Measurements from ENCODE around the gene PIK3R5. TPM values are rescaled to one million over a fixed set of nuclear protein-coding genes. Genes with fewer than 3 reads are reported as not detected.

The PIK3R5 gene
- polyA plus RNA-seq, 3 donors: 0.51 to 1.1 (median 1.1) TPM

DNA sequence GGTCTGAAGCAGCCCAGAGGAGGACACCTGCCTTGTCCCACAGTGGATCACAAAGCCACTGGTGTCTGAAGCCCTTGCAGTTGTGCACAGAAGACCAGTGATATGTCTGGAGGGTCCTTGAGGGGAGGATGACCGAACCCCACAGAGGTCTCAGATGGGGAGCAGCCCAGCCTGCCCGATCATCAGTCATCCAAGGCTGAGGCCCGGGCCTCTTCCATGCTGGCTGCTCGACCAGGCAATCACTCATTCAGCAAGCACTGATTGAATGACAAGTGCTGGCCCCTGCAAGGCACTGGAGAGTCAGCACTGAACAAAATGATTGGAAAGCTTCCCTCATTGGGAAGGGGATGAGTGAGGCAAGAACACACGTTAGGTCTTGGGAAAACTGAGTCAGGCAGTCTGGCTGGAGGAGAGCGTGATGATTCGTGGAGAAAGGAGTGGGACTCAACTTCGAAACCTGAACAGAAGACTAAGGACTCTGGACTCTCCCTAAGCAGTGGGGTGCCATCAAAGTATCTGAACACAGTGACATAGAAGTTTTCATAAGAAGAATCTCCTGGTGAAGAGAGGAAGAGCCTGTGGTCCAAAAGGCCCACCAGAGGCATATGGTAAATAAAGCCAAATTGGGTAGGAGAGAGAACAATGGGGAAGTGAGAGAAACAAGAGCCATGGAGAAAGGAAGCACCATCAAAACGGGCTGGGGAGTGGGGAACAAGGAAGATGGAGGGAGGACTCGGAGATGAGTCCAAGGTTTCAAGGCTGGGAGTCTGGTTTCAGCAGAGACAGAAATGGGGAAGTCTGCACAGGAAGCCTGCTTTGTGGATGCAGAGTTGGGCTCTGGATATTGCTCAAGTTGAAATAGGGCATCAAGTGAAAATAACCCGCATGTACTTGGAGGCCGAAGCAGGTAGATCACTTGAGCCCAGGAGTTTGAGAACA lies 10.2 kb downstream of the PIK3R5 start:
- DNase-seq (ENCODE audit: low read depth in 3 of 3, low spot score in 2 of 3): no peak

DNA sequence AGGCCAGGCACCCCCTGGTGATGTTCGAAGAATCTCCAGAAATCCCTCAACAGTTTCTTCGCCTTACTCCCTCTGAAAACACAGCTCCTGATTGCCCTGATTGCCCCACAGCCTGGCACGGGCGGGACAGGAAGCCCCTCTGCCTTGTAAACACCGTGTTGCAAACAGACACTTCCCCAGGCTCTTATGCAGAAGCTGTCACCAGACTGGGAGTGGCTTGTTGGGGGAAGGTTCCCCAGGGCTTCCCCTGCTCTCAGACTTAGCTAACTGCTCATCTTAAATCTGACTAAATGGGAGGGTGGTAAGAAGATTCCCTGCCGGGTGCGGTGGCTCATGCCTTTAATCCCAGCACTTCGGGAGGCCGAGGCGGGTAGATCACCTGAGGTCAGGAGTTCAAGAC lies 11.2 kb downstream of the PIK3R5 start:
- no peak for DNase-seq (ENCODE audit: low read depth in 3 of 3, low spot score in 2 of 3)

DNA sequence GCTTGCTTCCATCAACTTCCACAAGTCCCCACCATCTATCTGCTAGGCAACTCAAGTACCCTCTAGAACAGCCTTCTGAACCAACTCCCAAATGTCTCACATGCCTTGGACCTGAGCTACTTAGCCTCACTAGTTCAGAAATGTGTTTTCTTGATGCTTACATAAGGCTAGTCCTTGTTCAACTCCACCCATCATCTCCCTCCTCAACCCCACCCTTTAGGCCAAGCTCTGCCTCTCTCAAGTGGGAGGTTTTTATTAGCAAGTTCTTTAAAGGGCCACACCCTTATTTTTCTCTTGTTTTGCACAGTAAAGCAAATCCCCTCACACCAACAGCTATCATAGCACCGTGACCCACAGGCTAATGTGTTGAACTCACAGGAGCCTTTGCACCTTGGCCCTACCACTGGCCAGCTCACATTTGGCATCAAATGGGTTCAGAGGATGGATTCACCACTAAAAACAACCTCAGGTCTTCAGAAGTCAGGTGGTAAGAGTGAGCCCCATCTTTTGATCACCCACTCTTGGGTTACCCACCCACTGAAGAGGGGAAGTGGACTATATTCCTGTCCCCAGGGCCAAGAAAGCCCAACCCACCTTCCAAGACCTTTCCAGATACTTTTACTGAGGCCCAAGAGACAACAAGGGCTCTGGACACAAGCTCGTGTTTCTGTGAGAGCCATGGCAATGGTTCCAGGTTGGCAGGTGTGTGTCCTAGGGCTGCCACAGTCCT lies 12.2 kb downstream of the PIK3R5 start:
- DNase-seq (ENCODE audit: low read depth in 3 of 3, low spot score in 2 of 3): no peak

DNA sequence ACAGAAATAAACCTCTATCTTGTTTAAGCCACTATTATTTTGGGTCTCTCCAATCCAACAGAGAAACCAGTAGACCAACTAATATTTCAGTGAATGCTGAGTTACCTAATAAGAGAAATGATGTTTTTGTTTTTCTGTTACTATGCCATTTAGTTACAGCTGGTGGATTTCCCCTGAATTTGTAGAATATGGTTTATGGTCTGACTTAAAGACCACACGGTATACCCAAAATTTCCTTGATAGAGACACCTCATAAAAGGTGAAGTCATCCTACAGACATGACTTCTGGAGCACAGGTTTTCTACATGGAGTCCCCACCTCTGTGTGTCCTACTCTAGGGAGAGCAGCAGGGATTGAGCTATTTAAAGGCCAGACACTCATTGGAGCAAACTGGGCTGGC lies 13.3 kb downstream of the PIK3R5 start:
- no peak for DNase-seq (ENCODE audit: low read depth in 3 of 3, low spot score in 2 of 3)

DNA sequence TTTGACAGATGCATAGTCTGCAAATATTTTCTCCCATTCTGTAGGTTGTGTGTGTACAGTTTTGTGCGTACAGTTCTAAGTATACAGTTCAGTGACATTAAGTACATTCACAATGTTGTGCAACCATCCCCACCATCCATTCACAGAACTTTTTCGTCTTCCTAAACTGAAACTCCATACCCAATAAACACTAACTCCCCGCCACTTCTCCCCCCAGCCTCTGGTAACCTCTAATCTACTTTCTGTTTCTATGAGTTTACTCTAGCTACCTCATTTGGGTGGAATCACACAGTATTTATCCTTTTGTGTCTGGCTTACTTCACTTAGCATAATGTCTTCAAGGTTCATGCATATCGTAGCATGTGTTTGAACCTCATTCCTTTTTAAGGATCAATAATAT lies 14.3 kb downstream of the PIK3R5 start:
- no peak for DNase-seq (ENCODE audit: low read depth in 3 of 3, low spot score in 2 of 3)

DNA sequence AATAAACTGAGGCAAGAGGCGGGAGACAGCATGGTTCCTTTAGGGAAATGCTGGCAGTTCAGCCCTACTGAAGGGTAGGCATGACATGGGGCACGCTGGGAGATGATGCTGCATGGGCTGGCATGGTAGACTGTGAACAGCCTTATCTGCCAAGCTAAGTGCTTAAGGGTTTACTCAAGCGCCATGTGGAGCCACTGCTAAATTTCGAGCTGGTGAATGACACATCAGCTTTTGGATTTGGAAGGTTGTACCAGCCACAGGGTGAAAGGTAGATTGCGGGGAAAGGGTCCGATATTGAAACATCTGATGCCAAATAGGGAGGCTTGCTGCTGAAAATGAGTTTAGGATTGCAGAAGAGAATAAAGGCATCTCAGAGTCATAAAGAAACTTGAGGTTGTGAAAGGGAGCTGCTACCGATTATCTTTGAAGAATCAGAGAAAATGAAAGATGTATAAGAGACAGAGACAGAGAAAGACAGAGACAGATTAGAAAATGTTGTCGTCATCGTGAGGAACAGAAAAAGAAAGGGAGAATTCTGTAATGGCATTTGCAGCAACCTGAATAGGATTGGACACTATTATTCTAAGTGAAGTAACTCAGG lies 16.3 kb downstream of the PIK3R5 start:
- no peak for DNase-seq (ENCODE audit: low read depth in 3 of 3, low spot score in 2 of 3)

DNA sequence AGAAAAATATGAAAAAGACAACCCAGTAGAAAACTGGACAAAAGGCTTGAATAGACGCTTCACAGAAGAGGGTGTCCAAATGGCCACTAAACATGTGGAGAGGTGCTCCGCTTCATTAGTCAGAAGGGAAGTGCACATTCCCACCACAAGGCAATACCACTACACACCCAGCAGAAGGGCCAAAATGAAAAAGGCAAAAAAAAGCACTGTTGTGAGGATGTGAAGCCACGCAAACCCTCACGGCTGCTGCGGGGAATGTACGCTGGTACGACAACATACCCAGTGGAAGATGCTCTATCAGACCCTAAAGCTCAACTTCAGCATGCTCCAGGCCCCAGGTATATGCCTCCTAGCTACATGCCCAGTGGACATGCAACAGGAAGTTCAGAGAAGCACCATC lies 17.0 kb downstream of the PIK3R5 start:
- DNase-seq (ENCODE audit: low read depth in 3 of 3, low spot score in 2 of 3): no peak

DNA sequence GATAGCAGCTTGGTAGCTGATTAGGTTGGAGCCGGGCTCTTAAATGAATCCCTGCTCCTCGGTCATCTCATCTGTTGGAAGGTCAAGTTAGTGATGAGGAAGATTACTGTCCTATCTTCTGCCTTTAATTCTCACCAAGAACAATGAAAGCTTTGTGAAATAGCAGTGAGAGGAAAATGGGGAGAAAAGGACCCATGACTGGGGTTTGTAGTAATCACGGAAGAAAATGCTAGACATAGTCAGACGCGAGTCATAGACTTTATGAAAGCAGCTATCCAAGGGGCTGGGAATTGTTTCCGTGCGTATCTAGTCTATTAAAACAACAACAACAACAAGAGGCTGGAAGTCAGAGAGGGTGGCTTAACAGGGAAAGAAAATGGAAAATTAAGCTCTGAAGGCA lies 18.3 kb downstream of the PIK3R5 start:
- DNase-seq (ENCODE audit: low read depth in 3 of 3, low spot score in 2 of 3): no peak

DNA sequence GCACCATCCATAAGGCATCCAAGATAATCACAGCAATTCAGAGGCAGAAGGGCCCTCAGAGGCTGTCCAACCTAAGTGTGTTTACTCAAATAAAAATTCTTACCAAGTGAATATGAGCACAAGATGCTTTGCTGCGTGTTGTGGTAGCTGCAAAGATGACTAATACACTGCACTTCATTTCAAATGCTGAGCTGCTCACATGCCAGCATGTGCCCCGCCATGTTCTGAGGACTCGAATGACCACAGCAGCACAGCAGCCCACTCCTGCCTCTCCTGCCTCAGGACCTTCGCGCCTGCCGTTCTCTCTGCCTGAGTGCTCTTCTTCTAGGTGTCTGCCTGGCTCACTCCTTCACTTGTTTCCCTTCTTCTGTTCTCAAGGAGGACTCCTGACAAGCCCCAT lies 19.0 kb downstream of the PIK3R5 start:
- no peak for DNase-seq (ENCODE audit: low read depth in 3 of 3, low spot score in 2 of 3)

DNA sequence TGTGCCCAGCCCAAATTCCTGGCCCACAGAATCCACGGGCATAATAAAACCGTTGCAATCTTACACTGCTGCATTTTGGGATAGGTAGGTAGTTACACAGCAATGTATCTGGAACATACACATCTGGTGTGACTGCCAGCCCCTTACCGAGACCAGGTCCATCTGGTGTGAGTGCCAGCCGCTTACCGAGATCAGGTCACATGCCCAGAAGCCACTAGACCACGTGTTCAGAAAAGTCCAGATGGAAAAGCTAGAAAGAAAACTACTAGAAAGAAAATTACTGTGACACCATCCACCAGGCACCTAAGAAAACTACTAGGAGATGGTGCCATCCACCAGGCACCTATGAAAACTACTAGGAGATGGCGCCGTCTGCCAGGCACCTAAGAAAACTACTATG lies 19.4 kb downstream of the PIK3R5 start:
- DNase-seq (ENCODE audit: low read depth in 3 of 3, low spot score in 2 of 3): no peak

DNA sequence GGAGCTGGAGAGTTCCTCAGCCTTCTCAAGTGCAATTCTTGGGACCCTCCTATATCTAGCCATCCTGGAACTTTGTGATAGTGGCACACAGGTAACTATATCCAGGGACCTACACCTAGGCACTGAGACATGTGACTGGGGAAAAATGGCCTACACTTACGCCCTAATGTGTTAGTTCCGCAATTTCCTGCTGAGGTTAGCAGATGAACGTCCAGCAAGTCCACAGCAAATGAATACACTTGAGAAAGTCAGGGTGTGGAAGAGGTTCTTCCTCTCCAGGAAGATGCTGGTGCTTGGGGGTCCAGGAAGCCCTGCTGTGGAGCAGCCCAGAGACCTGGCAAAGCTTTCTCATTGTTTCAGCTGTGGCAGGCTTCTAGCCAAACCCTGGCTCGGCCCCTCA lies 20.8 kb downstream of the PIK3R5 start:
- no peak for DNase-seq (ENCODE audit: low read depth in 3 of 3, low spot score in 2 of 3)

DNA sequence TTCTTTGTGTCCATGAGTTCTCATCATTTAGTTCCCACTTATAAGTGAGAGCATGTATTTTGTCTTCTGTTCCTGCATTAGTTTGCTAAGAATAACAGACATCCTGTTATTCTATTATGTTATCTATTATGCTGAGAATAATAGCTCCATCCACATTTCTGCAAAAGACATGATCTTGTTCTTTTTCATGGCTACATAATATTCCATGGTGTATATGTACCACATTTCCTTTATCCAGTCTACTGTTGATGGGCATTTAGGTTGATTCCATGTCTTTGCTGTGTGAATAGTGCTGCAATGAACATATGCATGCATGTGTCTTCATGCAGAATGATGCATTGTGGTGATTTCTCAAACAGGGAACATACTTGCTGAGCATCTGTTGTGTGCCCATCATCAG lies 21.4 kb downstream of the PIK3R5 start:
- DNase-seq (ENCODE audit: low read depth in 3 of 3, low spot score in 2 of 3): no peak

DNA sequence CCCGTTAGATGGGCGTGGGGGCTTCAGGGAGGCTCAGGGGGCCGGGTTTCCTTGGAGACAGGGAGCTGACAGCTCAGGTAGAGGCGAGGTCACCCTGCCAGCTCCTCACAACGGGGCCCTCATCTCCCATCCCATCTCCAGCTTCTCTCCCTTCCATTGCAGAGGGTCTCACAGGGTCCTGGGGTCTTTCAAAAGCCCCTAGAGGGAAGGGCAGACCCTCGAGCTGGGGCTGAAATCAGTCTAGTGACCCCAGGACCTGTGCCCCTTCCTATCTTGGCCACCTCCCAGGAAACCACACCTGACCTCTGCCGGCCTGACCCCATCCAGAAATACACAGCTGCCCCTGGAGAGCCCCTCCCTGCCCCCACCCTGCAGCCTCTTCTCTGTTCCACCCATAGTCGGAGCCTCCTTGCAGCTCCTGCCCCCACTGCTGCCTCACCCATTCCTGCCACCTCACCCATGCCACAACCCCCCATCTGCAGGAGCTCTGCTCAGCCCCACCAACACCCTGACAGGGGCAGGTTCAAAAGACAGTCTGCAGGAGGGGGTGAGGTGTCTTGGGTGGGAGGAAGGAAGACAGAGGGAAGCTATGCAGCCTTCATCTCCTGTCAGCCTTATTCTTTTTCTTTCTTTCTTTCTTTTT lies 23.4 kb downstream of the PIK3R5 start:
- DNase-seq (ENCODE audit: low read depth in 3 of 3, low spot score in 2 of 3): no peak

DNA sequence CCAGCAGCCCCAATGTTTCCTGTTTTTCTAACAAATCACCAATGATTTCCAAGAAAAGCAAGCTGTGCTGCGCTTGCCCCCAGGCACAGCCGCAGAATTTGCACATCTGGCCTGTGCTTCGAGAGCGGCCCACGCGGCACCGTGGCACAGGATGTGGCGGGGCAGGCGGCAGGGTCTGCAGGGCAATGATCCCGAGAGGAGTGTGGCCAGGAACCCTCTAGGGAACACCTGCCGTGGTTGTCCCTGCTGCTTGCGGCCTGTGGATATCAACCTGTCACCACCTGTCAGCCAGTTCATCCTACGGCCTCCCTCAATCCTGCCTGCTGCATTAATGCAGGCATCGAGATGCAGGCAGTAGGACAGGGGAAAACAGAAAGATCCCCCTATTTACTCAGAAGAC lies 24.0 kb downstream of the PIK3R5 start:
- DNase-seq (ENCODE audit: low read depth in 3 of 3, low spot score in 2 of 3): no peak

DNA sequence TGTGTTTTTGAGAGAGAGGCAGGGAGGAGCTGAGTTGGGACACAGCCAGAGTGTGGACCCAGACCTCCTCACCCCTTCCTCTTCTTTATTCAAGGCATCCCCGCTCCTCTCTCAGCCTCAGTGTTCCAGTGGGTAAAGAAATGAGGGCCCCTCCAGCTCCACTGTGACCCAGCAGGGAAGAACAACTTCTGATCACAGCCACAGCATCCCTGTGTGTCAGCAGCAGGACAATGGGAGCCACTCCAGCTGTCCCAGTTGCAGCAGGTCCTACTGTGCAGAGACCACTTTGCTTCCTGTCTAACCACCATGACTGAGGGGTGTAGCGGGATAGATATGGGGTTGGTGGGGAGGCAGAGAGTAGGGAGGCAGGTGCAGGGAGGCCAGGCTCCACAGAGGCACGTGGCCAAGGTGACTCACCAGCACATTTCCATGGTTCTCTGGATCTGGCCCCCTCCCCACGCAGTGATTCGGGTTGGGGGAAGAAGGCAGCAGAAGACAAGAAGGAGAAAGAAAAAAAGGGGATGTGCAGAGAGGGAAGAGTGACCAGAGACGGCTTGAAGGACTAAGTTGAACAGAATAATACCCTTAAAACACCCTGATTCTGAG lies 24.5 kb downstream of the PIK3R5 start:
- DNase-seq (ENCODE audit: low read depth in 3 of 3, low spot score in 2 of 3): no peak

DNA sequence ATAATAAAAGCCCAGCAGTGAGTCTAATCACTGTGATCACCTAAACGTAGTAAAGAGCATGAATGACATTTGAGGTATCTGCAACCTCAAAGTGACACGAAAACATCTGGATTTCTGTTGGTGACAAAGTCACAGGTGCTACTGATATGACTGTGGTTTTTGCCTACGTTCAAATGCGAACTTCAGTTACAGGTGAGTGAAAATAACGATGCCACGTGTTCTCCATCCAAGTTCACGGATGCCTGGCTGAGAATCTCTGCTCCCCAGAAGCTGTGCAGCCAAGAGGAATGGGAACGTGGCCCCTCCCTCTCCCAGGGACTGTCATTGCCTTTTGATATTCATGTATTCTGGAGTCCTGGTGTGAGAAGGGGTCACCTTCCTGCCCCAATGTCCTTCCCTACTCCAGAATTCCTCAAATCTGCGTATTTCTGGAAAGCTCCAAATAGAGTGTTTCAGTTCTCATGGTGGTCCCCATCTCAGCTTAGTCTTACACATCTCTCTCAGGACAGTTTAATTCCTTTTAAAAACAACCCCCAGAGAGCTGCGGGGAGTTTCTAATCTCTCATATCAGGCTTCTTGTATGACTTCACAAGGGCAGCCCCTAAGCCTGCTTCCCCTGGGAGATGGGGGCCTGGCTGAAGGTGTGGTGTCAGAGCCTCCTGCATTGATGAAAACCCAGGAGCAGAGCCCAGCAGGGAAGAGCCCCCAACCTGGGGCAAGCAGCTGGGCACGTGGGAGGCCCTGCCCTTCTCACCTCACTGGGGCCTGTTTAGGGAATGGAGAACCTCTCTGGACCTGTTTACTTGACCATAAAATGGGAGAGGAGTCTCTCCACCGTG lies 25.8 kb downstream of the PIK3R5 start:
- no peak for DNase-seq (ENCODE audit: low read depth in 3 of 3, low spot score in 2 of 3)

DNA sequence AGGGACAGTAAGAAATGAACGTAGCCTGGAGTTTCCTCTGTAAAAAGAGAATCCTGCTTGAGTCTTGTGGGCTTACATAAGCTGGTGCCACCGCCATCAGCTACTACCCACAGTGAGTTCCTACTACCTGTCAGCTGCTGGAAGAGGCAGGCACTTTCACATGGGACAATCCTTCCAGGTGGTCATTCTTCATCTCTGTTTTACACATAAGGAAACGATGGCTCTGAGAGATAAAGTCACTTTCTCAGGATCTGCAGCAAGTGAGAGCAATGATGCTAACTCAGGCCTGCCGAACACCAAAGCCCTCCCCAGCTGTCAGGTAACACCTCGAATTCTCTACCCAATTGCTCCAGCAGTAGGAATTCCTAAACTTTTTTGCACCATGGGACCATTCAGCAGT lies 26.6 kb downstream of the PIK3R5 start:
- no peak for DNase-seq (ENCODE audit: low read depth in 3 of 3, low spot score in 2 of 3)

DNA sequence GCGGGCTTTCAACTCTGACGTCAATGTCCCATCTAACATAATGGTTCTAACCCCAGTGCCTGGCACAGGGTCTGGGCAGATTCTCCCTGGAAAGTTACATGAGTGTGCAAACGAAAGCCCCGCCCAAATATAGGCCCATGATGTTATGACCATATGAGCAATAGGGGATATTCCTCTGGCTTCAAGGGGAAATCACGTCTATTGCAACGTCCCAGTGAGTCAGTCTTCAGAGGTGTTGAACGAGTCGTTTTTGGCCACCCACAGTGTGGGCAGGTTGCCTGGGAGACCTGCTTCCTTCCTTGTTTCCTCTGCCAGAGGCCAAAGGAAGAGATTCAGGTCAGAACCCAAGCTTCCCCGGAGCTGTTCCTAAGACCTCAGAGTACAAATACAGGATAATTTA lies 30.3 kb downstream of the PIK3R5 start:
- DNase-seq (ENCODE audit: low read depth in 3 of 3, low spot score in 2 of 3): no peak

DNA sequence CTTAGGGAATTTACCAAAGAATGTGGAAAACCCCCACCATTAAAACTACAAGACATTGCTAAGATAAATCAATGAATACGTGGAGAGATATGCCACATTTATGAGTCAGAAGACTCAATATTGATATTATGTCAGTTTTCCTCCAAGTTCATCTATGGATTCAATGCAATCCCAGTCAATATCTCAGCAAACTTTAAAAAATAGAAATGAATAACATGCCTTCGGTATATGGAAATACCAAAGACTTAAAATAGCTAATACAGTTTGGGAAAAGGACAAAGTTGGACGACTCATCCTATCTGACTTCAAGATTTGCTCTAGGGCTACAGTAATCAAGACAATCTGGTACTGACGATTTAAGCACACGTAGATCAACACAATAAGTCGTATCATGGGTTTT lies 31.2 kb downstream of the PIK3R5 start:
- no peak for DNase-seq (ENCODE audit: low read depth in 3 of 3, low spot score in 2 of 3)

DNA sequence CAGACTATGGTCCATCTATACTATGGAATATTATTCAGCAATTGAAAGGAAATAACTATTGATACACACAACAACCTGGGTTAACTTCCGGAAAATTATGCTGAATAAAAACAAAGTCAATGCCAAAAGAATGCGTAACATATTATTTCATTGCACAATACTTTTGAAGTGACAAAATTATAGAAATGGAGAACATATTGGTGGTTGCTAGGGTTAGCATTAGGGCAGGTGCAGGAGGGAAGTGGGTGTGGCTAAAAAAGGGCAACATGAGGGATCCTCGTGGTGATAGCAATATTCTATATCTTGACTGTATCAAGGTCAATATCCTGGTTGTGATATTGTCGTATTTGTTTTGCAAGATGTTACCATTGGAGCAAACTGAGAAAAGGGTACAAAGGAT lies 34.9 kb downstream of the PIK3R5 start:
- DNase-seq (ENCODE audit: low read depth in 3 of 3, low spot score in 2 of 3): no peak
